Ascending aorta (tissue), 2 donors: ENCODE results near the gene ZMYM3. TPM values are rescaled to one million over a fixed set of nuclear protein-coding genes. Genes with fewer than 3 reads are reported as not detected.
A peak's percentile ranks its signal among the peaks of the same experiment; 100 is the strongest.

Experiments used
- DNase-seq, 2 donors: peaks; one replicate each; pipeline ENCODE4 v3.0.0-alpha.2; 2019; ENCODE audit warnings: low spot score in 2 of 2
- H3K27ac ChIP-seq, 2 donors: fragments of 200-600 bp; sonication (generic); one replicate each; pipeline ENCODE4 v1.5.1; 2016 to 2017; ENCODE audit warnings: mild to moderate bottlenecking in 1 of 2
- H3K27me3 ChIP-seq: fragments of 200-600 bp; sonication (generic); one replicate; pipeline ENCODE4 v1.5.1; 2017
- H3K36me3 ChIP-seq, 2 donors: fragments of 200-600 bp; sonication (generic); one replicate each; pipeline ENCODE4 v1.5.1; 2016
- H3K4me1 ChIP-seq, 2 donors: fragments of 200-600 bp; sonication (generic); one replicate each; pipeline ENCODE4 v1.5.1; 2016 to 2017; ENCODE audit warnings: mild to moderate bottlenecking in 1 of 2
- H3K4me3 ChIP-seq, 2 donors: fragments of 200-600 bp; sonication (generic); one replicate each; pipeline ENCODE4 v1.5.1; 2016 to 2017; ENCODE audit warnings: mild to moderate bottlenecking in 1 of 2
- H3K9me3 ChIP-seq, 2 donors: fragments of 200-600 bp; sonication (generic); one replicate each; pipeline ENCODE4 v1.5.1; 2016
- intact Hi-C: fragments of 100-400 bp; cut with DNase I; formaldehyde crosslinking; loops from one replicate; pipeline ENCODE4 v1.15.1; 2023
- total RNA-seq: library from RNA; depleted of rRNA; stranded (reverse); fragments of >200 nt; gene quantifications from one replicate; pipeline ENCODE4 v1.1.0, GENCODE V29; 2016
- TF ChIP-seq, protein P1 (sequence below), 3 experiments: fragments of 200-600 bp in 2 of 3; fragments of 450-650 bp in 1 of 3; sonication (generic) in 2 of 3; IDR thresholded peaks; one replicate each; pipeline ENCODE4 v1.5.1; 2016 to 2019; ENCODE audit warnings: antibody characterized with exemption in 3 of 3, mild to moderate bottlenecking in 1 of 3, moderate library complexity in 1 of 3

ZMYM3 gene
- total RNA-seq, 1 donor from 2014 or later, result 12.5 TPM

DNA sequence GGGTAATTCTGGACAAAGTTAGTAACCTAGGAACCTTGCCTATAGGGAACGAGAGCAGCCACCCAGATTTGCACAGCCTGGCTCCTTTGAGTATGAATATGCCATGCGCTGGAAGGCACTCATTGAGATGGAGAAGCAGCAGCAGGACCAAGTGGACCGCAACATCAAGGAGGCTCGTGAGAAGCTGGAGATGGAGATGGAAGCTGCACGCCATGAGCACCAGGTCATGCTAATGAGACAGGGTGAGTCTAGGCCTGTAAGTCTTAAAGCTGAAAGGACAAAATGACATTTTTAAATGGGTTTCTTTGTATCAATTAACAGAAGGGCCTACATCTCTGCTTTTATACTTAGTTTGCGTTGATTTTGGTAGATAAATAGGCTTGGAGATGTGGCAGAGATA is 42.9 kb upstream of the ZMYM3 start:
- no peaks in the 10 kb centered on the region for H3K4me1 ChIP-seq
- no peaks in the 10 kb centered on the region for H3K9me3 ChIP-seq
- no peaks in the 10 kb centered on the region for H3K27me3 ChIP-seq
- H3K27ac ChIP-seq, result no peak overlapping the region
- peaks cover 60 to 82% of the 10 kb centered on the region in 2 donors for H3K36me3 ChIP-seq
- TF ChIP-seq, protein P1, sequence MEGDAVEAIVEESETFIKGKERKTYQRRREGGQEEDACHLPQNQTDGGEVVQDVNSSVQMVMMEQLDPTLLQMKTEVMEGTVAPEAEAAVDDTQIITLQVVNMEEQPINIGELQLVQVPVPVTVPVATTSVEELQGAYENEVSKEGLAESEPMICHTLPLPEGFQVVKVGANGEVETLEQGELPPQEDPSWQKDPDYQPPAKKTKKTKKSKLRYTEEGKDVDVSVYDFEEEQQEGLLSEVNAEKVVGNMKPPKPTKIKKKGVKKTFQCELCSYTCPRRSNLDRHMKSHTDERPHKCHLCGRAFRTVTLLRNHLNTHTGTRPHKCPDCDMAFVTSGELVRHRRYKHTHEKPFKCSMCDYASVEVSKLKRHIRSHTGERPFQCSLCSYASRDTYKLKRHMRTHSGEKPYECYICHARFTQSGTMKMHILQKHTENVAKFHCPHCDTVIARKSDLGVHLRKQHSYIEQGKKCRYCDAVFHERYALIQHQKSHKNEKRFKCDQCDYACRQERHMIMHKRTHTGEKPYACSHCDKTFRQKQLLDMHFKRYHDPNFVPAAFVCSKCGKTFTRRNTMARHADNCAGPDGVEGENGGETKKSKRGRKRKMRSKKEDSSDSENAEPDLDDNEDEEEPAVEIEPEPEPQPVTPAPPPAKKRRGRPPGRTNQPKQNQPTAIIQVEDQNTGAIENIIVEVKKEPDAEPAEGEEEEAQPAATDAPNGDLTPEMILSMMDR (IDR thresholded peaks at IDR 0.05), result no peak
- H3K4me3 ChIP-seq, result no peak overlapping the region
- intact Hi-C loops, result no loop called here
- DNase-seq, result no peak

DNA sequence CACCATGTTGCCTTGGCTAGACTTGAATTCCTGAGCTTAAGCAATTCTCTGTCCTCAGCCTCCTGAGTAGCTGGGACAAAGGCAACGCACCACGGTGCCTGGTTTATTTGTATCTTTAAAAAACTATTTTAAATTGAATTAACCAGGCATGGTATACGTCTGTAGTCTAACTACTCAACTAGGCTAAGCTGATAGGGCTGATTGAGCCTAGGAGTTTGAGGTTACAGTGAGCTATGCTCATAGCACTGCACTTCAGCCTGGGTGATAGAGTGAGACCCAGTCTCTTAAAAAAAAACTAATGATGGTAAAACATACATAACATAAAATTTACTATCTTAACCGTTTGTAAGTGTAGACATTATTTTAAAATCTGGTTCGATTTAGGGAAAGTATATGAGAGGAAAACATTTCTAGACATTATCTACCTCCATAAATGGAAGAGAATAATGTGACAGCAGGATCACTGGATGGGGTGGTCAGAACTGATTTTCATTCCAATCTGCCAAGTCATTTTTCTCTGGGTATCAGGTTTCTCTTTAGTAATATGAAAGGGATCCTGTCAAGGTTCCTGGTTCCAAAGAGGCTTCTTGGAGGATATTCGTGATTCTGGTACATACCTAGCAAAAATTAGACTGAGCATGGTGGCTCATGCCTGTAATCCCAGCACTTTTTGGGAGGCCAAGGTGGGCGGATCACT is 38.9 kb upstream of the ZMYM3 start:
- no peak overlapping the region for H3K27ac ChIP-seq
- TF ChIP-seq, protein P1 (IDR thresholded peaks at IDR 0.05), result no peak
- H3K4me1 ChIP-seq, result no peaks in the 10 kb centered on the region
- intact Hi-C loops, result no loop called here
- H3K9me3 ChIP-seq, result no peaks in the 10 kb centered on the region
- DNase-seq, result no peak
- no peak overlapping the region for H3K4me3 ChIP-seq
- peaks cover 53 to 68% of the 10 kb centered on the region in 2 donors for H3K36me3 ChIP-seq
- no peaks in the 10 kb centered on the region for H3K27me3 ChIP-seq

DNA sequence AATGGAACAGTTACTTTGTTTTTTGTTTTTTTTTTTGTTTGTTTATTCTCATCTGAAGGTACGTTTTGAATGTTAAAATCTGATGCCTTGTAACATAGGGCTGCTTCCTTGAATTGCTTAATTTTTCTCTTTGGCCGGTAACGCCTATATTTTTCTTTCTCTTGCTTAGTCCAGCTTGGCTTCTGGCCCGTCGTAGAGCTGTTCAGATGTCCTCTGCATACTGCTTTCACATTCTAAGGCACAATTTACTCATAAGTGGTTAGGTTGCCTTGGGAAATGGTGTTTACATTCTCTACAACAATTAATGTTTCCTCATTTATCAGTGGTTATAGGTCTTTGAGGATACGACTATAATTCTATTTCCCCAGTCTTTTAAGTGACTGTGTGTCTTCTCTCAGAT is 37.4 kb upstream of the ZMYM3 start:
- Histone ChIP-seq H3K9me3 (no peaks in the 10 kb centered on the region), H3K27ac (no peak overlapping the region), H3K4me1 (no peaks in the 10 kb centered on the region), H3K4me3 (no peak overlapping the region), H3K27me3 (no peaks in the 10 kb centered on the region), H3K36me3 (peaks cover 48 to 55% of the 10 kb centered on the region in 2 donors)
- DNase-seq, result no peak
- intact Hi-C loops, result no loop called here
- TF ChIP-seq, protein P1 (IDR thresholded peaks at IDR 0.05), result no peak

DNA sequence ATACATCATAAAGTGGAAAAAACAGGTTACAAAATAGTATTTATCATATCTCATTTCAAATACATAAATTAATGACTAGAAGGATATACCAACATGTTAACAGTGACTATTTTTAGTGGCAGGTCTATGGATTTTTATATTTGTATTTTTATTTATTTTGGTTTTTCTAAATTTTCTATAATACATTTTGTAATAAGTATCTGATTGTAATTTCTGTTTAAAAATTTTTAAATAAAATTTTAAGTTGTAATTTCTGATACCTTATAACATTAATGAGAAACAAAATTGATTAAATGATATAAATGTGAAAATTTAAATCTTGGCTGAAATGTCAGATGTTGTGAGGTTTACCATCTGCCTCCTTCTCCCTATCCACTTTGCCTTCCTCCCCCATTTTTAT is 32.0 kb upstream of the ZMYM3 start:
- intact Hi-C loops, result no loop called here
- no peak overlapping the region for H3K4me3 ChIP-seq
- no peak for DNase-seq

DNA sequence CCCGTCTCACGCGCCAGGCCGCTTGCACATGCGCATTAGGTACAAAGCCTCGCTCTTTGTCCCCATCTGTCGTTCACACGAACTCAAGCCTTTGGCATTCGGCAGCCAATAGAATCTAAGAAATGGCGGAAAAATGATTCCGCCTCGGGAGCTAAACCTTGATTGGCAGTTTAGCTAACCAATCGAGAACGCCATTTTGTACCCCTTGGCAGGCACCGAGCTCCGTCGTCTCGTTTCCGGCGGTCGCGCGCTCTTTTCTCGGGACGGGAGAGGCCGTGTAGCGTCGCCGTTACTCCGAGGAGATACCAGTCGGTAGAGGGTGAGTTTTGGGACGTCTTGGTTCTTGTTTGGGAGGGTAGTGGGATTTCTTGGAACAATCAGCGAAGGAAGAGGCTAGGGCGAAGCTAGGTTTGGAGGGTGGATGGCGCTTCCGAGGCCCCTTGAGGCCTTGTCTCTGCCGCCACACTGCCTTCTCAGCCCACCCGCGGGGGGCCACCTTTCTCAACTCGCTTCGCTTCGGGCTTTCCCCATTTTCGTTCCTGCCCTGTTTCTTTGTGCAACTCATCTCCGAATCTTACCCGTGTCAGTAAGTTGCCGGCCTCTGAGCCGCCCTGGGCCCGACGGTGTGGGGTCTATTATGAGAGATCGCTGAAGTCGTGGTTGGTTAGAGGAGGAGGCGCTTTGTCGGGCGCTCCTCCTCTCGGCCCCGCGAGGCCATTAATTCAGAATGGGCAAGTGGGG is 29.6 kb upstream of the ZMYM3 start, which contains the start of gene NONO:
NONO (plus strand) TSS at position 233 of the 741 bp plus-strand sequence. CDS start 7,003 bp downstream, outside the sequence.
- peak; percentile 36 to 91 for DNase-seq
- TF ChIP-seq, protein P1 (IDR thresholded peaks at IDR 0.05), result peak in 2 of 3 experiments; percentile 11 to 19
- H3K9me3 ChIP-seq, result no peaks in the 10 kb centered on the region
- H3K4me3 ChIP-seq, result peak within 1 kb of the TSS; percentile 63 to 64
- H3K36me3 ChIP-seq, result no peaks in the 10 kb centered on the region
- no peaks in the 10 kb centered on the region for H3K4me1 ChIP-seq
- peak within 1 kb of the TSS; percentile 86 to 89 for H3K27ac ChIP-seq
- H3K27me3 ChIP-seq, result no peaks in the 10 kb centered on the region
- intact Hi-C loops, result loop anchor here (1.0 to 5.0 kb wide), 4 partner anchors 18 to 249 kb away; partner anchors contain the start of genes ITGB1BP2, OGT and ZMYM3

More for the DNA sequence above, 32.0 kb upstream of the ZMYM3 start:
- H3K36me3 ChIP-seq, result peaks cover 2 to 4% of the 10 kb centered on the region in 2 donors
- H3K4me1 ChIP-seq, result no peaks in the 10 kb centered on the region
- H3K27ac ChIP-seq, result no peak overlapping the region
- TF ChIP-seq, protein P1 (IDR thresholded peaks at IDR 0.05), result no peak
- H3K9me3 ChIP-seq, result no peaks in the 10 kb centered on the region
- H3K27me3 ChIP-seq, result no peaks in the 10 kb centered on the region
